Stimulated activated naive CD8-positive, alpha-beta T cell treated with anti-CD3 and anti-CD28 coated beads, Interleukin-15, amount 100 ng/mL, for 72 hours (primary cell): ENCODE results near the gene HMX1.

Source experiments
- ATAC-seq: fragments of 150-1000 bp; cut with Tn5 transposase; 2 replicates; pipeline ENCODE4 v1.10.0; 2021; ENCODE audit warnings: mild to moderate bottlenecking, moderate library complexity
- DNase-seq, 2 donors: peaks; one replicate each; pipeline ENCODE4 v3.0.0; 2021 to 2022
- H3K27ac Mint-ChIP-seq, 2 donors: one replicate each; pipeline ENCODE4 v1.8.0; 2022; ENCODE audit warnings: mild to moderate bottlenecking in 2 of 2, mixed read lengths in 2 of 2, moderate library complexity in 2 of 2
- H3K27me3 Mint-ChIP-seq: one replicate; pipeline ENCODE4 v1.8.0; 2022; ENCODE audit warnings: mixed read lengths
- H3K4me1 Mint-ChIP-seq: one replicate; pipeline ENCODE4 v1.8.0; 2022; ENCODE audit warnings: mild to moderate bottlenecking, mixed read lengths
- H3K4me3 Mint-ChIP-seq, 2 donors: one replicate each; pipeline ENCODE4 v1.8.0; 2022; ENCODE audit warnings: mild to moderate bottlenecking in 2 of 2, mixed read lengths in 2 of 2, moderate library complexity in 1 of 2
- H3K9me3 Mint-ChIP-seq, 2 donors: one replicate each; pipeline ENCODE4 v1.8.0; 2022; ENCODE audit warnings: mixed read lengths in 2 of 2

HMX1 gene

DNA sequence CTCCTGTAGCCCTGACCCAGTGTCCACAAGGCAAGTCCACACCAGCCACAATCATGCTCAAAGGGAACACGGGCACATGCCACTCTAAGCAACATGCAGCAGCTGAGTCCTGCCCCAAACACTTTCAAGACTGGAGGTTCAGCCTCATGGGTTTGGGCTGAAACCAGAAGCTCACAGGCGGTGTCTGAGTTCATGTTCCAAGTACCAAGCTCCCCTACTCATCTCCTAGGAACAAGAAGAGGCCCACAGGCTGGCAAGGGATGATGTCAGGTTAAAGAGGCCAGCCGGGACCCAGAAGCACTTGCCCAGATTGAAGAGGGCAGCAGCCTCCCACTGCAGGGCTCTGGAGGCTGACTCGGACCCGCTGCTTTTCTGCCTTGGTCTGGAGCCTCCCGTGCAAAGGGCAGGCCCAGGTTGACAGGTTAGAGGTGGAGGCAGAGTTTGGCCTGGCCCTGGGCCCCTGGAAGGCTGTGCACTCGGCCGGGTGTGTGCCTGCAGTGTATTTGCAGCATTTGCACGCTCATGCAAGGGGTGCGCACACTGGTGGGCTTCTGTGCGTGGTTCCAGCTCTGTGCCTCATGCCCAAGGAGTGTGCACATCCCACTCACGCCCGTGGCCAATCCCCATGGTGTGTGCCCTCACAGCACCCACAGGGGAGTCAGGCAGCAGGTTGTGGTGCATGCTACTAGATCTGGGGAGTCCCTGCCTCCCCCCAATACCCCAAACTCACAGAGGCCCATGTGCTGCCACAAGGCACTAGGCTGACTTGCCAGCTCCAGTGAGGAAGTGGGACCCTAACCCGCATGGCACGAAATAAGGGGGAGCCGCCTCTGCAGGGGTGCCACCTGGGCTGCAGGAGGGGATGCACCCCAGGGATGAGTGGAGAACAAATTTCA lies 2.4 kb downstream of the HMX1 start:
- H3K27ac Mint-ChIP-seq = no peak overlapping the region
- ATAC-seq = no peak
- H3K9me3 Mint-ChIP-seq = no peaks in the 10 kb centered on the region
- no peak overlapping the region for H3K4me3 Mint-ChIP-seq
- H3K27me3 Mint-ChIP-seq = peaks cover 88% of the 10 kb centered on the region
- DNase-seq = no peak
- H3K4me1 Mint-ChIP-seq = peaks cover 24% of the 10 kb centered on the region

DNA sequence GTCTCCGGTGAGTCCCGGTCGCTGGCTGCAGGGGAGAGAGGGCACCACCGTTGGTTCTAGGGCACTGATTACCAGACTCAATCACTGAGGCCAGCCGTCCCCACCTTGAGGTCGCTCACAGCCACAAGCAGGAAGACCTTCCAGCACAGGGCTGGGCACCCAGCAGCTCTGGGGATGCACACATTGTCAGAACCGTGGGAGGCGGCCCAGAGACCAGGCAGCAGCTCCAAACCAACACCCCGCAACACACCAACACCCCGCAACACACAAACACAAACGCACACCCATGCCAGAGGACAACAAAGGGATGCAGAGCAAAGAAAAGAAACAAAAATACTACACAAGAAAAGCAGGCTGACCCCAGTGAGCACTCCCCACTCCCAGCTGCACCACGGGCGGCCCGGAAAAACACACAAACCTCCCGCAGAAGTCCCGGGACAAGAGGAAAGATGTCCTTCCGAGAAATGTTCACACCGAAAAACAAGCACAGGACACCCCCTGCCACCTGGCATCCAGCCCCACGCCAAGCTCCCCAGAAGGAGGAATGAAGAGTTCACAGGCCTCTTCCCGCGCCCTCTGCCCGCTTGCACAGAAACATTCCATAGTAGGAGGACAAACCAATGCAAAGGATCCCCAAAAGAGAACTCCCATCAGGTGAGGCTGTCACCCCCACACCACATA lies 3.2 kb downstream of the HMX1 start:
- no peak for DNase-seq

DNA sequence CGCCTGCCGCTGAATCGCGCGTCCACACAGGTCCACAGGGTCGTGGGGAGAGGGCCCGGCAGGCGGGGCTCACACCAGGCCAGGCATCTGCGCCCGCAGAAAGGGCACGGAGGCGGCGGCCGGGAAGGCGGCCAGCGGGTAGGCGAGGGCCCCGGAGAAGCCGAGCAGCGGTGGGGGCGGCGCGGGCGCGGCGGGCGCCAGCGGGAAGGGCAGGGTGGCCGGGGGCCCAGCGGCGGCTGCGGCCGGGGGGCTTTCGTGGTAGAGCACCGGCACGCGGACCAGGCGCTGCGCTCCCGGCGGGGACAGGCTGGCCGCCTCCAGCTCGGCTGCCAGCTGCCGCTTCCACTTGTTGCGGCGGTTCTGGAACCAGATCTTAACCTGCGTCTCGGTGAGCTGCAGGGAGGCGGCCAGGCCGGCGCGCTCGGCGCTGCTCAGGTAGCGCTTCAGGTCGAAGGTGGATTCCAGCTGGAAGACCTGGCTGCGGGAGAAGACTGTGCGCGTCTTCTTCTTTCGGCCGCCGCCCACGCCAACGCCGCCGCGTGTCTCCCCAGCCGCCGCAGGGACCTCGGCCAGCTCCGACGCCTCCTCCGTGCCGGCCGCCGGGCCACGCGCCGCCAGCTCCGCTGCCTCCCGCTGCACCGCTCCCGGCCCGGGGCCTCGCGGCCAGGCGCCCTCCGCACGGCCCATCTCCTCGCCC lies 3.9 kb downstream of the HMX1 start:
- ATAC-seq (no peak), DNase-seq (no peak)
- Mint-ChIP-seq H3K27me3 (peaks cover 88% of the 10 kb centered on the region), H3K4me1 (peaks cover 29% of the 10 kb centered on the region), H3K4me3 (no peak overlapping the region), H3K27ac (no peak overlapping the region), H3K9me3 (no peaks in the 10 kb centered on the region)

More for the DNA sequence above, 3.2 kb downstream of the HMX1 start:
- H3K4me1 Mint-ChIP-seq = peaks cover 29% of the 10 kb centered on the region
- ATAC-seq = no peak
- H3K27ac Mint-ChIP-seq = peak overlapping the region in 1 of 2 donors; percentile 44
- H3K27me3 Mint-ChIP-seq = peaks cover 88% of the 10 kb centered on the region
- H3K9me3 Mint-ChIP-seq = no peaks in the 10 kb centered on the region
- no peak overlapping the region for H3K4me3 Mint-ChIP-seq

DNA sequence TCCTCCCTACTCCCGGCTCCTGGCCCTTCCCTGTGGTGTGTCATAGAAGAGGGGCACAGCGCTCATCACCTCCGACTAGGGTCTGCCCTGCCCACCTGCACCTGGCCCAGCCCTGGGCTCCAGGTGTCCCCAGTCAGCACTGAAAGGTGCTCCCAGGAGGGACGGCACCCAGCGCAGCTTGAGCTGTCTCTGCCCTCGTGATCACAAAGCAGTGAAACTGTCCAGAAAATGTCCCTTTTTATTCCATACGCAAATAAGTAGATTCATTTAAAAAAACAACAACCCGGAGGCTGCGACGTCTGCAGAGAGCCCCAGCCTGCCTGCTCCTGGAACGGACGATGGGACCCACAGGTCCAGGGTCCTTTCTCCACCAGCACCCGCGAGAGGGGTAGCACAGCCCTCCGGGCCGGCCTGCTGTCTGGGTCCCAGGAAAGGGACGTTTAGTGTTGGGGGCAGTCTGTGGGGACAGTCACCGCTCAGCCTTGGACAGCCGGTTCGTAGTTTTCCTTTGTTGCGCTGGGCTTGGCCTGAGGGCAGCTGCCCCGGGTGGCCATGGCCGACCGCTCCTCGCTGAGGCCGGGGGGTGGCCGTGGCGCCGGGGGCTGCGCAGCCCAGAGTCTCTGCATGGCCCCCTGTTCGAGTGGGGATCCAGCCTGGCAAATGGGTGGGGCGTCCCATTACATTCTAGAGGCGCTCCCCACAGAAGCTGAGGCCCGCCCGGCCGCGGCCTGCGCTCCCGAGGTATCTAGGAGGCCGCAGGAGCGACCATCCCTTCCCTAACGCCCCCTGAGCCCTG lies 4.6 kb downstream of the HMX1 start:
- Mint-ChIP-seq H3K4me1 (peaks cover 23% of the 10 kb centered on the region), H3K9me3 (no peaks in the 10 kb centered on the region), H3K27me3 (peaks cover 88% of the 10 kb centered on the region), H3K4me3 (no peak overlapping the region), H3K27ac (no peak overlapping the region)
- ATAC-seq (no peak), DNase-seq (no peak)

DNA sequence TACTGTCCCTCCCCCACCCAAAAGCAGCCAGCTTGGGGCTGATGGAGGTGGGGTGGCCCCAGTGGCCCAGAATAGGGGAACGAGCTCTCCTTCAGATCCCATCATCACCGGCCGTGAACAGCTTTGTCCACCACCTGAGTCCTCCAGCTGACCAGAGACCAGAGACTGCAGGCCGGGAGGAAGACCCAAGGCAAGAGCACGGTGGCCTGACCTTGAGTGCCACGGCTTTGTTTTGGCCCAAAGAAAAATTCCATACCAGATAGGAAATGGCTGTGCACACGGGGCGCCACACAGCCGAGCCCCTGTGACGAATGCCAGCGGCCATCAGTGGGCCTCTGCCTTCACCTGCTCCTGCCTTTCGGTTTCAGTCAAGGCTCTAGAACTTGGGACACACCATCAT lies 5.2 kb downstream of the HMX1 start:
- Mint-ChIP-seq H3K27me3 (peaks cover 91% of the 10 kb centered on the region), H3K4me1 (peaks cover 25% of the 10 kb centered on the region), H3K9me3 (no peaks in the 10 kb centered on the region), H3K27ac (no peak overlapping the region), H3K4me3 (no peak overlapping the region)
- DNase-seq (no peak), ATAC-seq (no peak)

DNA sequence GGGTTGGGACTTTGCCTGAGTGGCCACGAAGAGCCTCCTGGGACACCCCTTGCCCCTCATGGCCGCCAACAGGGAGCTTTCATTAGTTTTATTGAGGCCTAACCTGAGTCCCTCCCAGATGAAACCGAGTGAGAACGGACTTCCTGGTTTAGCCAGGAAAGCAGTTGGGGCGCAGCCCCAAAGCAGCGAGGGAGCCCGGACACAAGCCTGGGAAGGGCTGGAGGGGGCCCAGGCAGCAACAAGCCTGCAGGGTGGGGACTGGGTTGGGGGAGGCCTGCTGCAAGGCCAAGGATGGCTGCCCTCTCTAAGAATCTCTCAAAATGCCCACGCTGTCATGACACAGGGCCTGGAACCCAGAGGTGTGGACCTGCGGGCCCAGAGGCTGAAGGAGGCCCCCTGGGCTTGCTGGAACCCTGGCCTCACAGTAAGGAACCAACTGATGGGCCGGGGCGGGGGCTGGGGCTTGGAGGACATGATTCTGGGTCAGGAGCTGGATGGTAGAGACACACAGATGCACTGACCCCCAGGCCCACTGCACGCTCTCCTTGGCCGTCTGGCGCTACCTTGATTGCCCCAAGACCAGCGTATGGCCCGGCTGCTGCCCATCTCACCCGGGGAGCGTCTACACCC lies 5.8 kb downstream of the HMX1 start:
- peaks cover 93% of the 10 kb centered on the region for H3K27me3 Mint-ChIP-seq
- H3K4me1 Mint-ChIP-seq = peaks cover 27% of the 10 kb centered on the region
- H3K27ac Mint-ChIP-seq = no peak overlapping the region
- ATAC-seq (no peak), DNase-seq (no peak)
- H3K9me3 Mint-ChIP-seq = no peaks in the 10 kb centered on the region
- H3K4me3 Mint-ChIP-seq = no peak overlapping the region

DNA sequence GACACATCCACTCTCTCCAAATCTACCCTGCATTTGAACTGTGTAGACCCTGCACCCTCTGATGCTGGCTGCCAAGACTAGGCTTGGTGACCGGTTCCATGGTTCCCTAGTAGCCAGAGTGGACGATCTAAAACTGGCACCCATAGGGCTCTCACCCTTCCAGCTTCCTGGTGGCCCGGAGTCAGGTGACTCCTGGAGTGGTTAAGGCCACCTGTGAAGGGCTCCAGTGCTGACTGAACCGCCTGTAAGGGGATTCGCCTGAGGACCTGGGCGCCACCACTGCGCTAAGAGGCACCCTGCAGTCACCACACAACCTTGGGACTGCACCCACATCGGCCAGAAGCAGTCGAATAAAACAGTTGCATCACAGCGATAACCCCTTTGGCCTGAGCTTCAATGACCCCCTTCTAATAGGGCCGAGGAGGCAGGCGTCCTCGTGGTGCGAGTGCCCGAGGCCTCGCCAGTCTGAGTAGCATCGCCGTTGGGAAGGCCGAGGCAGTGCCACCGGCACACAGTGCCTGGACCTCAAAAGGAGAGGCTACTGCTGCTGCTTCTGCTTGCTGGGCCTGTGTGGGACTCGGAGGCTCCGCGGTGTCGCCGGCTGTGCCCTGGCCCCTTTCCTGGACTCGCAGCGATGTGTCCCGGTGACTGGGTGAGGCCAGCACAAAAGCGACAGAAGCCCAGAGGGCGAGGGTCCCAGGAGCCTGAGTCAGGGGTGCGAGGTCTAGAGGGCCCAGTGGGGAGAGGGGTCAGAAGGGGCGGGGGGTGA lies 6.5 kb downstream of the HMX1 start:
- peaks cover 23% of the 10 kb centered on the region for H3K4me1 Mint-ChIP-seq
- DNase-seq (no peak), ATAC-seq (no peak)
- H3K4me3 Mint-ChIP-seq = no peak overlapping the region
- H3K27me3 Mint-ChIP-seq = peaks cover 92% of the 10 kb centered on the region
- H3K27ac Mint-ChIP-seq = no peak overlapping the region
- H3K9me3 Mint-ChIP-seq = no peaks in the 10 kb centered on the region

DNA sequence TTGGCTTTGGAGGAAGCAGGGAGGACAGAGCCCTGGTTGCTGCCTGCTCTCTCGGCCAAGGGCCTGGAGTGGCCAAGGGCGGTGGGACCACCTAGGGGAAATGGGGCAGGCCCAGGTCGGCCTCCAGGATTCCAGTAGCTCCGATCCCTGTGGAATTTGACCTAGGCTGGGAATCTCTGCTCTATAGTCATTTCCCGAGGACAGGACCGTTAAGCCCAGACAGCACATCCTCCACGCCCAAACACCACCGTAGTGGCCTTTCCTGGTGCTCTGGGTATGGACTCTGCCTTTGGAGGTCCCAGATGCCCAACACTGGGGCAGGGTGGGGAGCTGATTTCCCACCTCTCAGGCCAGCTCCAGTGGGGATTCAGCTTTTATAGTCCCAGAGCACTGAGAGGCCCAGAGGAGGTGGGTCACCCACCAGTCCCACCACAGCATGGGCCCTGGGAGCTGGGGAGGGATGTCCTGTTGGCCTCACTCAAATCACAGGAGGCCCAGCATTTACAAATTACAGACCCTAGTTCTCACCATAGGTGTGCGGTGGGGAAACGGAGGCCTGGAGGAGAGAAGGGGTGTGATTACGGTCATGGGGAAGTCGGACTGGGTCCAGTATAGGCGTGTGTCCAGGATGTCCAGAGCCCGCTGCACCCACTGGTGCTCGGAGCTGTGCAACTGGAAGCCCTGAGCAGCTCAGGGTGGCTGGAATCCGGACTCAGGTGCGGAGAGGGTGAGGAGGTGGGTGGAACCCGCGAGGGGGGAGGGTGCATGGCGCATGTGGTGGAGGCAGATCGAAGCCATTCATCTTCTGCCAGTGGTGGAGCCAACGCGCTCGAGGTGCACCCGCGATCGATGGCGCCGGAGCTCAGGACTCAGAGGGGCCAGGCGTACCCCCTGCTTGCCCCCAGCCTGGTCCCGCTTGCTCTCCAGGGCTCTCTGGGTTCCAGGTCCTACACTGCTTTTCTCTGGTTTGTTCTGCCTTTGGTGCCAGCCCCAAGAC lies 7.7 kb downstream of the HMX1 start:
- no peak for ATAC-seq
- Mint-ChIP-seq H3K4me3 (no peak overlapping the region), H3K27ac (no peak overlapping the region), H3K27me3 (peaks cover 92% of the 10 kb centered on the region), H3K9me3 (no peaks in the 10 kb centered on the region), H3K4me1 (peaks cover 27% of the 10 kb centered on the region)
- no peak for DNase-seq

DNA sequence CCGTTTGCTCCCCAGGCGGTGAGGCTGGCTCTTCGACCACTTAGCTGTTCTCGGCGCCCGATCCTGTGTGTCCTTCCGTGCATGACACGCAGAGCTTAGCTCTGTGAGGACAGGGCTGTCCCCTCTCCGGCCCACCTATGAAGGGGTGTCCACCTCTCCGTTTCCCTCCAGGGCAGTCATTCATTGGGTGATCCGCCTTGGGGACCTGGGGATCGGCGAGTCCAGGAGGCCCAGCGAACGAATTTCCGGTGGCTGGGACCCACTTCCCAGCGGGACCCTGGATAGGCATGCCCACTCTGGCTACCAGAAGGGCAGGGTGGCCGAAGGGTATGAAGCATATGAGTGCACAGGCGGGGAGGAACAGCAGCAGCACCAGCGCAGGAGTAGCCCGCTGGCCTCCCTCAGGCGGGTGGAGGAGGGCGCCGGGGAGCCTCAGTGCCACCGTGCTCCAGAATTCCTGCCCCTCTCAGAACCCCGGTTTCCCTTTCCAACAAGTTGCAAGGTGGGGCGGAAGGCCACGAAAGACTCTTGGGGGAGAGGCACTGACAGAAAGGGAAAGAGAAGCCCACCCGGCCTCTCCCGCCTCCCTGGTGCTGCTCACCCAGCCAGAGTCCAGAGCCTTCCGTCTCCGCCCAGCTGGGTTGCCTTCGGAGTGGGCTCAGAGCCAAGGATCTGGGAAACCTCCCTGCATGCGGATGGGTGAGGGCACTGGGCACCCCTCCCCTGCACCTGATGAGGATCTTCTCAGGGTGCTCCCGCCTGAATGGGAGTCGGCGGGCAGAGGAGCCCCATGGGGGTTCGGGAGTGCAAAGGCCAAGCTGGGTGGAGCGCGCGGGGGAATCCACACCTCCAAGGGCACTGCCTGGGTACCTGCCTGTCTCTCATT lies 8.6 kb downstream of the HMX1 start:
- no peak for DNase-seq
- H3K27me3 Mint-ChIP-seq = peaks cover 92% of the 10 kb centered on the region

DNA sequence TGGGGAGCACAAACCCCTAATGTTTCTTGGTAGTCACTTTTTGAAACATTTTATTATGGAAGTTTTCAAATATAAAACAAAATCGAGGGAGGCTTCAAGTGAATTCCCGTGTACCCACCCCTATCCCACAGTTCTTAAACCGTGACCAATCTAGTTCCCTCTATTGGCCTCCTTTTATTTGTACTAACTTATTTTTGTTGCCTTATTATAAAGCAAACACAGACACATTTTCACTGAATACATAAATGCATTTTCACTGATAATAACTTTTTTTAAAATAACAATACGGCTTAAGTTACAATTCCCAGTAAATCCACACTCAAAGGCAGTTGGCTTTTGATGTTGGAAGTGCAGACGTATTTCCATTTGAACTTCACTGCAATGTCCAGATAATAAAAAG lies 9.3 kb downstream of the HMX1 start:
- no peak overlapping the region for H3K4me3 Mint-ChIP-seq
- DNase-seq (no peak), ATAC-seq (no peak)
- no peaks in the 10 kb centered on the region for H3K9me3 Mint-ChIP-seq
- peaks cover 27% of the 10 kb centered on the region for H3K4me1 Mint-ChIP-seq
- H3K27ac Mint-ChIP-seq = no peak overlapping the region
- H3K27me3 Mint-ChIP-seq = peaks cover 98% of the 10 kb centered on the region

More for the DNA sequence above, 8.6 kb downstream of the HMX1 start:
- ATAC-seq = no peak
- no peak overlapping the region for H3K4me3 Mint-ChIP-seq
- no peaks in the 10 kb centered on the region for H3K9me3 Mint-ChIP-seq
- H3K27ac Mint-ChIP-seq = no peak overlapping the region
- H3K4me1 Mint-ChIP-seq = peaks cover 27% of the 10 kb centered on the region

DNA sequence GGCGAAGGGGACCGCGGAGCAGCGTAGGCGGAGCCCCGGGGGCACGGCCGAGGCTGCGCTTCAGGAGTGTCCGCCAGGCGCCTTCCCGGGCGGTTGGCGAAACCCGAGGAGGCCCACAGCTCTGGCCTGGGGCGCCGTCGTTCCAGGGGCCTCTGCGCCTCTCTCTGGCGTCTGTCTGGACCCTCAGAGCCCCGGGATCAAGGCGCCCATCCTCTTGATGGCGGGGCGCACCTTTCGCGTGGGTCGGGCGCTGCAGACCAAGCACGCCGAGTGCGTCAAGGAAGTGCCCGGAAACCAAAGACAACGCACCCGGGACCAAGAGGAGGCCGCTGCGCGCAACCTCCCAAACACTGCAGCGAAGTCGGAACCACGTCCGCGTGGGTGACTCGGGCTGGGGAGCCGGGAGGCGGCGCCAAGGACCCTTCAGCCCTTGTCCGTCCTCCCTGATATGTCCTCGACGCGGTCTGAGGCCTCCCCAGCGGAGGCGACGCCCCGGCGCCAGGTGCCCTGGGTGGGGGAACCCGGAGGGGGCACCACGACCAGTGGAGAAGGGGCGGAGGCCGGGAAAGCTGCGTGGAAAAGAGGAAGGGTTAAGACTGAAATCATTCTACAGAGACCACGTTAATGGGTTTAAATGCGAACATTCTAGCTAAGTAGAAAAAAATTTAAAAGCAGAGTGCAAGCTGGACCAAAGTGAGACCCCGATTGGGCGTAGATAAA lies 9.9 kb downstream of the HMX1 start:
- Mint-ChIP-seq H3K27me3 (peaks cover 99% of the 10 kb centered on the region), H3K27ac (no peak overlapping the region), H3K4me1 (peaks cover 24% of the 10 kb centered on the region), H3K4me3 (no peak overlapping the region), H3K9me3 (no peaks in the 10 kb centered on the region)
- DNase-seq (no peak), ATAC-seq (no peak)

DNA sequence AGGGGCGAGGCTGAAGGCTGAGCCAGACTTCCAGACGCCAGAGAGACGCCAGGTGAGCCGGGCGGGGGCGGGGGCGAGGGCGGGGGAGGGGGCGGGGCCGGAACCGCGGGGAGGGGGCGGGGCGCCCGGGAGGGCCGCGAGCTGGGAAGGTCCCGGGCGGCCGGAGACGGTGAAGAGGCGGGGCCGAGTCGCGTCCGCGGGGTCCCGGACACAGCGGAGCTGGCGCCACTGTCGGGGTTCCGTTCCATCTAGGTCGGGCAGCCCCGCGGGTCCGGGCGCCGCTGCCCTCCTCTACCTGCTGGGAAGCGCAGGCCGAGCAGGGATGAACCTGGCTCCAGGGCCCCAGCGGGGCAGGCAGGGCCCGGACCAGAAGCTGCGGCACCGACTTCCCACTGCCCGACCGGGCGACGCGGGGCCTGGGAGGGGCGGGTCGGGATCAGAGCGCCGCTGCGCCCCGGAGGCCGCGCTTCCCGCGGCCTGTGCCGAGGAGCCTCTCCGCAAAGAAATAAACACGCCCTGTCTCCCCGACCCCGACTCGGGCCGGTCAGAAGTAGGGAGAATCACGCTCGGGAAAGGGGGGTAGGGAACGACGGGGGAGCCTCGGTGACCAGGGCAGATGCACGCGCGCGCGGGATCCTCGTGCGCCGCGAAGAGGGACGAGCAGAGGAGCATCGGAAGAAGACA lies 10.6 kb downstream of the HMX1 start:
- Mint-ChIP-seq H3K4me1 (peaks cover 24% of the 10 kb centered on the region), H3K9me3 (no peaks in the 10 kb centered on the region), H3K4me3 (no peak overlapping the region), H3K27me3 (peaks cover 99% of the 10 kb centered on the region), H3K27ac (no peak overlapping the region)
- ATAC-seq = no peak
- DNase-seq = no peak
